ENCODE results near the gene ASB10. TPM values are rescaled to one million over a fixed set of nuclear protein-coding genes. Genes with fewer than 3 reads are reported as not detected.

ASB10 gene
- total and polyA plus RNA-seq, 2 of the 13 experiments (the other 11 are each of a cell fraction or from before 2014, with no cell fraction given), result not detected

GRCh38 chr7:151176401-151176800 is 10.6 kb downstream of the ASB10 start:
- BruUV-seq (replicated peaks), result no TSS peak
- no peaks in the 10 kb centered on the region for H3K79me2 ChIP-seq (ENCODE audit: insufficient read depth, low read length)
- FAIRE-seq (no peak), ATAC-seq (no peak), DNase-seq (ENCODE audit: low spot score) (no peak)
- H3K9ac ChIP-seq (ENCODE audit: insufficient read depth, low read depth, low read length), result no peak overlapping the region
- no peak for TF ChIP-seq HDAC1 (CRISPR knock-in tag; IDR thresholded peaks at IDR 0.05)
- no peak for TF ChIP-seq RARG (CRISPR knock-in tag; IDR thresholded peaks at IDR 0.05; ENCODE audit: low read depth)
- no peak overlapping the region for H3K27ac ChIP-seq (ENCODE audit: extremely low read length, insufficient read depth, low read length)
- no peak overlapping the region for H3K4me2 ChIP-seq (ENCODE audit: low read depth, low read length)
- H3K9me3 ChIP-seq (ENCODE audit: low read length), result no peaks in the 10 kb centered on the region
- POLR2A ChIA-PET, result no interaction called here
- CTCF ChIA-PET (ENCODE audit: low intra/inter-chr PET ratio, low total read pairs), result interaction anchor here (1.0 kb wide), 1 partner anchor 53 kb away, joined by 3 read pairs; no protein-coding TSS in a partner anchor
- in situ Hi-C loops (cut with HindIII; ENCODE audit: extremely low pct_ligation_motif_present, low pct_unique_long_range_greater_than_20kb) (no loop called here), intact Hi-C loops (cut with micrococcal nuclease; ENCODE audit: unreplicated experiment) (loop anchor here (10.0 kb wide), 1 partner anchor 128 kb away; no protein-coding TSS in a partner anchor)
- H2AFZ ChIP-seq (ENCODE audit: low read length), result no peak overlapping the region
- 23% methylated on average over 4 of the region's 9 CpGs for WGBS (ENCODE audit: low lambda C conversion rate)
- no peaks in the 10 kb centered on the region for H4K20me1 ChIP-seq (ENCODE audit: insufficient read depth, low read length)
- H3K4me3 ChIP-seq (replicated peaks in 1 of 3; ENCODE audit: insufficient read depth in 1 of 3, low read depth in 2 of 3, low read length in 3 of 3), result no peak overlapping the region
- peaks cover 2 to 50% of the 10 kb centered on the region in 2 experiments; a peak in 3 of 5 replicates for H3K27me3 ChIP-seq (ENCODE audit: control insufficient read depth in 1 of 2, insufficient read depth in 2 of 2, low read length in 2 of 2)
- H3K36me3 ChIP-seq (replicated peaks in 1 of 2; ENCODE audit: control insufficient read depth in 1 of 2, insufficient read depth in 2 of 2, low read length in 2 of 2), result no peaks in the 10 kb centered on the region
- no peaks in the 10 kb centered on the region for H3K4me1 ChIP-seq (ENCODE audit: insufficient read depth, low read length)

GRCh38 chr7:151175793-151176311 is 11.2 kb downstream of the ASB10 start:
- no peaks in the 10 kb centered on the region for H4K20me1 ChIP-seq (ENCODE audit: insufficient read depth, low read length)
- no peak for DNase-seq (ENCODE audit: low spot score)
- H3K4me3 ChIP-seq (replicated peaks in 1 of 3; ENCODE audit: insufficient read depth in 1 of 3, low read depth in 2 of 3, low read length in 3 of 3), result no peak overlapping the region
- no peak for FAIRE-seq
- intact Hi-C loops (cut with micrococcal nuclease; ENCODE audit: unreplicated experiment), result loop anchor here (10.0 kb wide), 1 partner anchor 129 kb away; no protein-coding TSS in a partner anchor
- no peak overlapping the region for H3K9ac ChIP-seq (ENCODE audit: insufficient read depth, low read depth, low read length)
- POLR2A ChIA-PET, result no interaction called here
- H2AFZ ChIP-seq (ENCODE audit: low read length), result no peak overlapping the region
- BruUV-seq (replicated peaks), result no TSS peak
- no peak overlapping the region for H3K27ac ChIP-seq (ENCODE audit: extremely low read length, insufficient read depth, low read length)
- H3K36me3 ChIP-seq (replicated peaks in 1 of 2; ENCODE audit: control insufficient read depth in 1 of 2, insufficient read depth in 2 of 2, low read length in 2 of 2), result no peaks in the 10 kb centered on the region
- no peaks in the 10 kb centered on the region for H3K9me3 ChIP-seq (ENCODE audit: low read length)
- ATAC-seq, result no peak
- no peak overlapping the region for H3K4me2 ChIP-seq (ENCODE audit: low read depth, low read length)
- in situ Hi-C loops (cut with HindIII; ENCODE audit: extremely low pct_ligation_motif_present, low pct_unique_long_range_greater_than_20kb), result no loop called here
- CTCF ChIA-PET (ENCODE audit: low intra/inter-chr PET ratio, low total read pairs), result interaction anchor here (1.0 kb wide), 1 partner anchor 52 kb away, joined by 3 read pairs; no protein-coding TSS in a partner anchor
- H3K27me3 ChIP-seq (ENCODE audit: control insufficient read depth in 1 of 2, insufficient read depth in 2 of 2, low read length in 2 of 2), result peaks cover 2 to 45% of the 10 kb centered on the region in 2 experiments; a peak in 3 of 5 replicates
- H3K79me2 ChIP-seq (ENCODE audit: insufficient read depth, low read length), result no peaks in the 10 kb centered on the region
- no peaks in the 10 kb centered on the region for H3K4me1 ChIP-seq (ENCODE audit: insufficient read depth, low read length)
- 51% methylated on average over 18 of the region's 23 CpGs for WGBS (ENCODE audit: low lambda C conversion rate)
- no peak for TF ChIP-seq SOX13 (IDR thresholded peaks at IDR 0.05)
- TF ChIP-seq SOX13 (CRISPR knock-in tag; conservative IDR thresholded peaks at IDR 0.05 in 1 of 2, IDR thresholded peaks at IDR 0.05 in 1 of 2), result no peak
- peak; percentile 11; the same call in 1 of the 2 replicates for TF ChIP-seq CTCF (CRISPR knock-in tag; IDR thresholded peaks at IDR 0.05)
